Vagina (tissue), 2 donors: ENCODE measurements around the gene TCAF1.

Experiments used
- POLR2A ChIP-seq, 2 donors: fragments of 450-650 bp; IDR thresholded peaks; one replicate each; pipeline ENCODE4 v1.6.1; 2017; ENCODE audit warnings: antibody characterized with exemption in 2 of 2, mild to moderate bottlenecking in 2 of 2, moderate library complexity in 2 of 2
- POLR2AphosphoS5 ChIP-seq, 2 donors: sonication (generic); formaldehyde crosslinking; IDR thresholded peaks; one replicate each; pipeline ENCODE4 v1.9.0; 2017; ENCODE audit warnings: antibody characterized with exemption in 2 of 2, mild to moderate bottlenecking in 2 of 2, low read depth in 1 of 2; ENCODE audit not compliant: insufficient read depth in 1 of 2
- TF ChIP-seq, protein P1 (sequence below), 3 experiments: fragments of 450-650 bp in 2 of 3; fragments of 200-600 bp in 1 of 3; sonication (generic) in 1 of 3; IDR thresholded peaks; one replicate each; pipeline ENCODE4 v1.5.1; 2017 to 2019; ENCODE audit warnings: antibody characterized with exemption in 3 of 3, mild to moderate bottlenecking in 2 of 3, moderate library complexity in 2 of 3

GRCh38 chr7:143846692-143847091 is 55.3 kb downstream of the TCAF1 start:
- TF ChIP-seq, protein P1, sequence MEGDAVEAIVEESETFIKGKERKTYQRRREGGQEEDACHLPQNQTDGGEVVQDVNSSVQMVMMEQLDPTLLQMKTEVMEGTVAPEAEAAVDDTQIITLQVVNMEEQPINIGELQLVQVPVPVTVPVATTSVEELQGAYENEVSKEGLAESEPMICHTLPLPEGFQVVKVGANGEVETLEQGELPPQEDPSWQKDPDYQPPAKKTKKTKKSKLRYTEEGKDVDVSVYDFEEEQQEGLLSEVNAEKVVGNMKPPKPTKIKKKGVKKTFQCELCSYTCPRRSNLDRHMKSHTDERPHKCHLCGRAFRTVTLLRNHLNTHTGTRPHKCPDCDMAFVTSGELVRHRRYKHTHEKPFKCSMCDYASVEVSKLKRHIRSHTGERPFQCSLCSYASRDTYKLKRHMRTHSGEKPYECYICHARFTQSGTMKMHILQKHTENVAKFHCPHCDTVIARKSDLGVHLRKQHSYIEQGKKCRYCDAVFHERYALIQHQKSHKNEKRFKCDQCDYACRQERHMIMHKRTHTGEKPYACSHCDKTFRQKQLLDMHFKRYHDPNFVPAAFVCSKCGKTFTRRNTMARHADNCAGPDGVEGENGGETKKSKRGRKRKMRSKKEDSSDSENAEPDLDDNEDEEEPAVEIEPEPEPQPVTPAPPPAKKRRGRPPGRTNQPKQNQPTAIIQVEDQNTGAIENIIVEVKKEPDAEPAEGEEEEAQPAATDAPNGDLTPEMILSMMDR (IDR thresholded peaks at IDR 0.05): no peak
- TF ChIP-seq POLR2AphosphoS5 (IDR thresholded peaks at IDR 0.05; ENCODE audit: insufficient read depth in 1 of 2, low read depth in 1 of 2) (no peak), POLR2A (IDR thresholded peaks at IDR 0.05) (no peak)
